Stimulated activated CD4-positive, alpha-beta T cell treated with anti-CD3 and anti-CD28 coated beads, TNF-alpha, amount 100 ng/mL, for 1 hour (primary cell): ENCODE measurements around the gene CNDP1.

ENCODE experiments used
- DNase-seq, 3 donors: peaks; one replicate each; pipeline ENCODE4 v3.0.0-alpha.2; 2020; ENCODE audit warnings: low read depth in 3 of 3, low spot score in 1 of 3

Gene CNDP1

DNA sequence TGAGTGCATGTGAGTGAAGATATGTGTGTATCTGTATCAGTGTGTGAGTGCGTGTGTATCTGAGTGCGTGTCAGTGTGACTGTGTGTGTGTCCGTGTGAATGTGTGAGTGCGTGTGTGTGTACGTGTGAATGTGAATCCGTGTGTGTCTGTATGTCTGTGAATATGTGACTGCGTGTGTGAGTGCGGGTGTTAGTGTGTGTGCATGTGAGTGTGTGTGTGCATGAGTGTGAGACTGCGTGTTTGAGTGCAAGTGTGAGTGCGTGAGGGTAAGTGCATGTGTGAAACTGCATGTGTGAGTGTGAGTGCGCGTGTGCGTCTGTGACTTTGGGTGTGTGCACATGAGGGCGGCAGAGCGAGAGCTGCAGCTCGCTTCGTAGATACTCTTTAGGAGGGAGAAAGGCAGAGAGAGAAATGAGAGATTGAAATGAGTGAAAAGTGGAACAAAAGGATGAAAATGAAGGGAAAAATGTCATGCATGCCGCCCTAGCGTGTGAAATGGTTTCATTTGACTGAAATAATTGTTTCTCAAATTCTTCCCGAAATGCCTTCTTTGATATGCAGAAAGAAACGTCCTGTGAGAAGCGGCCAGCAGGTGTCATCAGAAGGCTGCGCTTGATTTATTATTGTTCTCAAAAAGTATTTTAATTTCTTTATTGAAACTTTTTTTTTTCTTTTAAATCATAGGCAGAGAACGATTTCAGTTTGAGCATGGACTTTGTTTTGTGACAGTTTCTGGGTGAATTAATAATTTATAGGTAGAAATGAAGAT, 88.9 kb downstream of the CNDP1 start:
- DNase-seq: no peak

- no peak for DNase-seq
These were observed 90.2 kb downstream of the CNDP1 start for GRCh38 chr18:74624466-74624865.

DNA sequence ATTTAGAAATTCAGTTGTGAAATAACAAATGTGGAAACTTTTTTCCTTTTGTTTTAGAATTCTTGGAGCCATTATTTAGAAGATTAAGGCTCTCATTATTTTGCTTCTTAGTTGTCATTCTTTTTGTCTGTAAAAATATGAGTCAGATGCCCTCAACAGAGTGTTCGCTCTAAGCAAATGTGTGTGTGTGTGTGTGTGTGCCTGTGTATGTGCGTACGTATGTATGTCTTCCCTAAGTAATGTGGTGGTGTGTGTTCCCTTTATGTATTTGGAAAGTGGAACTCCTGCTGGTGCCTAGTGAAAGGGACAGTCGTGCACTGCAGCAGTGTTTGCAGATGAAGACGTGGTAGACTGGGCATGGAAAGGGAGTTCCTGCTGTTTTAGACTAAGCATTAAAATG, 90.9 kb downstream of the CNDP1 start:
- DNase-seq: no peak

GRCh38 chr18:74626049-74626874, 92.0 kb downstream of the CNDP1 start:
- no peak for DNase-seq

DNA sequence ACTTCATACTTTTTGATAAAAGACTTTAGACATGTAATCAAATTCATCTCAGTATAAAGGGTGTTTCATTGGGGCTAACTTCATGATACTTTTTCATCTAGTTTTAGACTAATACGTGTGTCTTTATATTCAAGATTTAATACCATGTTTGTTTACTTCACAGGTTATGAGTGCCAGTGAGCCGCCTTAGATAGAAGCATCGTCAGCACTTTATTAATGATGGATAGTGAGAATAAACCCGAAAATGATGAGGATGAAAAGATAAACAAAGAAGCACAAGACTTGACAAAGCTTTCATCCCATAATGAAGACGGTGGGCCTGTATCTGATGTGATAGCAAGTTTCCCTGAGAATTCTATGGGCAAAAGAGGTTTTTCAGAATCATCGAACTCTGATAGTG, 96.5 kb downstream of the CNDP1 start:
- no peak for DNase-seq

- DNase-seq: no peak
These were observed 96.9 kb downstream of the CNDP1 start for GRCh38 chr18:74631212-74631611.

- DNase-seq: no peak
These were observed 97.5 kb downstream of the CNDP1 start for GRCh38 chr18:74631623-74632350.

DNA sequence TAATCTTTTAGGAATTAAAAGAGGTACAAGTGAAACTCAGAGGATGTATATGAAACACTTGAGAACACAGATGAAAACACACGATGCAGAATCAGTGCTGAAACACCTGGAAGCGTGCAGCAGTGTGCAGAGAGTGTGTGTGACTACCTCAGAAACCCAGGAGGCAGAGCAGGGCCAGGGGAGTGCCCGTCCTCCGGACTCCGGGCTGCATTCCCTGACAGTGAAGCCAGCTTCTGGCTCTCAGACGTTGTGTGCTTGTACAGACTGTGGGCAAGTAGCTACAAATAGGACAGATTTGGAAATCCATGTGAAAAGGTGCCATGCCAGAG, 98.0 kb downstream of the CNDP1 start:
- DNase-seq: no peak

DNA sequence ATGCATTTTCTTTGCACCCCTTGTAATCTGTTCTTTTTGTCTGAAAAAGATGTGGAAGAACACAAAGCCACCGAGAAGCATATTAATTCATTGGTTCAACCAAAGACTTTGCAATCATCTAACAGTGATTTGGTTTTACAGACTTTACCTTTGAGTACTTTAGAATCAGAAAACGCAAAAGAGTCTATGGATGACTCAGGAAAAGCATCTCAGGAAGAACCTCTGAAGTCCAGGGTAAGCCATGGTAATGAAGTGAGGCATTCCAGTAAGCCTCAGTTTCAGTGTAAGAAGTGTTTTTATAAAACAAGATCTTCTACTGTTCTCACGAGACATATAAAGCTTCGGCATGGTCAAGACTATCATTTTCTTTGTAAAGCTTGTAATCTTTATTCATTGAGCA, 98.6 kb downstream of the CNDP1 start:
- no peak for DNase-seq

DNA sequence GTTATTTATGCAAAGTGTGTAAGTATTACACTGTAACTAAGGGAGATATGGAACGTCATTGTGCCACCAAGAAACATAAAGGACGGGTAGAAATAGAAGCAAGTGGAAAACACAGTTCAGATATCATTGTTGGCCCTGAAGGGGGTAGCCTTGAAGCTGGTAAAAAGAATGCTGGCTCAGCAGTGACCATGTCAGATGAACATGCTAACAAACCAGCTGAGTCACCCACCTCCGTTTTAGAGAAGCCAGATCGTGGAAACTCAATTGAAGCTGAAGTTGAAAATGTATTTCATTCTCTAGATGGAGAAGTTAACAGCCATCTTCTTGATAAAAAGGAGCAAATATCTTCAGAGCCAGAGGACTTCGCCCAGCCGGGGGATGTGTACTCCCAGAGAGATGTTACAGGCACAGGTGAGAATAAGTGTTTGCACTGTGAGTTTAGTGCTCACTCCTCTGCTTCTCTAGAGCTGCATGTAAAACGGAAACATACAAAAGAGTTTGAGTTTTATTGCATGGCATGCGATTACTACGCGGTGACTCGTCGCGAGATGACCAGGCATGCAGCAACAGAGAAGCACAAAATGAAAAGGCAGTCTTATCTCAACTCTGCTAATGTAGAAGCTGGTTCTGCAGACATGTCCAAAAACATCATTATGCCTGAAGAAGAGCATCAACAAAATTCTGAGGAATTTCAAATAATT, 99.5 kb downstream of the CNDP1 start:
- no peak for DNase-seq

DNA sequence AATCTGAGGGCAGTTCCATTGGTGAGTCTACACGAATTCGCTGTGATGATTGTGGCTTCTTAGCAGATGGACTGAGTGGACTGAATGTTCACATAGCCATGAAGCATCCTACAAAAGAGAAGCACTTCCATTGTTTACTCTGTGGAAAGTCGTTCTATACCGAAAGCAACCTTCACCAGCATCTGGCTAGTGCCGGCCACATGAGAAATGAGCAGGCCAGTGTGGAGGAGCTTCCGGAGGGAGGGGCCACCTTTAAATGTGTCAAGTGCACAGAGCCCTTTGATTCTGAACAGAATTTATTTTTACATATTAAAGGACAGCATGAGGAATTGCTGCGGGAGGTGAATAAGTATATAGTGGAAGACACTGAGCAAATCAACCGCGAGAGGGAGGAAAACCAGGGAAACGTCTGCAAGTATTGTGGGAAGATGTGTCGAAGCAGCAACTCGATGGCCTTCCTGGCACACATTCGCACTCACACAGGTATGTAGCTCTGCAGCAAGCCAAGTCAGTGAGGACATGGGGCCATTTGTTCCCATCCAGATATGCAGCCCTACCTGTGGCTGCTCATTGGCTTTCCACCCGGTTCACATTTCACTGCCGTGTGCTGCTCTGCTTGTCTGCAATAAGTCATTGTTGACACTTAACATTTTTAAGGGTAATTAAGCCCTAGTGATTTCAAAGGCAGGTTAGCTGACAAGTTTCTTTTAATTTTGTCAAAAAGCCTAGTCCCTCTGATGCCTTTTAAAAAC, 101.1 kb downstream of the CNDP1 start:
- DNase-seq: no peak
